Neural cell (in vitro differentiated cells): ENCODE measurements around the gene NFIB. TPM values are rescaled to one million over a fixed set of nuclear protein-coding genes. Genes with fewer than 3 reads are reported as not detected.

Source experiments
- H2AFZ ChIP-seq: fragments of 200-600, 300-800 bp; sonication (generic), shearing (Covaris generic); 2 replicates; pipeline ENCODE4 v1.6.0; 2014; ENCODE audit warnings: low read depth, mild to moderate bottlenecking, antibody characterized with exemption, low read length, moderate library complexity
- H3F3A ChIP-seq: fragments of 200-600 bp; shearing (Covaris generic); 2 replicates; pipeline ENCODE4 v1.6.1; 2016; ENCODE audit warnings: mild to moderate bottlenecking, moderate library complexity, mixed read lengths, antibody characterized with exemption, low read length; ENCODE audit not compliant: insufficient read depth, poor library complexity, severe bottlenecking
- H3K27ac ChIP-seq: fragments of 200-600, 300-800 bp; sonication (generic), shearing (Covaris generic); 2 replicates; pipeline ENCODE4 v1.5.1; 2014; ENCODE audit warnings: mild to moderate bottlenecking, low read length, moderate library complexity
- H3K27me3 ChIP-seq: fragments of 300-800, 200-600 bp; sonication (generic), shearing (Covaris generic); 2 replicates; pipeline ENCODE4 v1.6.0; 2014; ENCODE audit warnings: mild to moderate bottlenecking, low read depth, low read length, moderate library complexity; ENCODE audit not compliant: insufficient read depth
- H3K36me3 ChIP-seq: fragments of 300-800, 200-600 bp; sonication (generic), shearing (Covaris generic); 2 replicates; pipeline ENCODE4 v1.5.1; 2014; ENCODE audit warnings: mild to moderate bottlenecking, antibody characterized with exemption, low read length, moderate library complexity; ENCODE audit not compliant: insufficient read depth
- H3K4me2 ChIP-seq: fragments of 300-800, 200-600 bp; sonication (generic), shearing (Covaris generic); 2 replicates; pipeline ENCODE4 v1.6.0; 2014; ENCODE audit warnings: mild to moderate bottlenecking, low read length
- H3K4me3 ChIP-seq: fragments of 300-800, 200-600 bp; sonication (generic), shearing (Covaris generic); 2 replicates; pipeline ENCODE4 v1.5.1; 2014; ENCODE audit warnings: mild to moderate bottlenecking, low read length, moderate library complexity
- H3K79me2 ChIP-seq: fragments of 200-600 bp; shearing (Covaris generic); replicated peaks from 2 replicates; pipeline ENCODE4 v1.6.0; 2014; ENCODE audit warnings: mild to moderate bottlenecking, low read length, moderate library complexity; ENCODE audit not compliant: insufficient read depth
- H3K9ac ChIP-seq: fragments of 300-800, 200-600 bp; sonication (generic), shearing (Covaris generic); 2 replicates; pipeline ENCODE4 v1.6.1; 2016; ENCODE audit warnings: mild to moderate bottlenecking, low read length, mixed read lengths
- H3K9me2 ChIP-seq: fragments of 200-600 bp; shearing (Covaris generic); 2 replicates; pipeline ENCODE4 v1.6.1; 2016; ENCODE audit warnings: mild to moderate bottlenecking, low read length, mixed read lengths; ENCODE audit not compliant: insufficient read depth
- H3K9me3 ChIP-seq: fragments of 200-600, 300-800 bp; sonication (generic), shearing (Covaris generic); 2 replicates; pipeline ENCODE4 v1.6.1; 2016; ENCODE audit warnings: mild to moderate bottlenecking, mixed run types, low read length, moderate library complexity, mixed read lengths
- H4K20me1 ChIP-seq: fragments of 200-600 bp; shearing (Covaris generic); 2 replicates; pipeline ENCODE4 v1.6.1; 2016; ENCODE audit warnings: mild to moderate bottlenecking, mixed run types; ENCODE audit not compliant: insufficient read depth
- CTCF ChIP-seq: fragments of 450-650 bp; IDR thresholded peaks from 2 replicates; pipeline ENCODE4 v1.5.1; 2014; ENCODE audit warnings: antibody characterized with exemption, mild to moderate bottlenecking, moderate library complexity; ENCODE audit not compliant: poor library complexity, severe bottlenecking
- EP300 ChIP-seq: fragments of 450-650 bp; conservative IDR thresholded peaks from 2 replicates; pipeline ENCODE4 v1.6.1; 2014; ENCODE audit warnings: antibody characterized with exemption, mild to moderate bottlenecking, moderate library complexity; ENCODE audit not compliant: poor library complexity, severe bottlenecking
- EZH2 ChIP-seq: fragments of 200-600, 300-800 bp; shearing (Covaris generic), sonication (generic); IDR thresholded peaks from 2 replicates; pipeline ENCODE4 v1.6.1; 2014; ENCODE audit warnings: antibody characterized with exemption, low read length, borderline replicate concordance, mild to moderate bottlenecking; ENCODE audit not compliant: insufficient read depth, poor library complexity, severe bottlenecking
- MXI1 ChIP-seq: fragments of 450-650 bp; conservative IDR thresholded peaks from 2 replicates; pipeline ENCODE4 v1.6.1; 2014; ENCODE audit warnings: antibody characterized with exemption, mild to moderate bottlenecking; ENCODE audit not compliant: poor library complexity, severe bottlenecking
- POLR2AphosphoS5 ChIP-seq: IDR thresholded peaks from 2 replicates; pipeline ENCODE4 v1.6.1; 2012
- RAD21 ChIP-seq: fragments of 450-650 bp; conservative IDR thresholded peaks from 2 replicates; pipeline ENCODE4 v1.6.1; 2014; ENCODE audit warnings: antibody characterized with exemption, mild to moderate bottlenecking, moderate library complexity
- SMC3 ChIP-seq: fragments of 450-650 bp; conservative IDR thresholded peaks from 2 replicates; pipeline ENCODE4 v1.6.1; 2014; ENCODE audit warnings: antibody characterized with exemption, mild to moderate bottlenecking, moderate library complexity; ENCODE audit not compliant: poor library complexity
- TAF1 ChIP-seq: IDR thresholded peaks from 2 replicates; pipeline ENCODE4 v1.6.1; 2012; ENCODE audit warnings: low read depth
- polyA plus RNA-seq: library from polyadenylated mRNA; depleted of rRNA; stranded (reverse); fragments of >200 nt; gene quantifications from 2 replicates; pipeline ENCODE4 v1.2.3, GENCODE V29; 2014
- TF ChIP-seq, protein P1 (sequence below): IDR thresholded peaks from 2 replicates; pipeline ENCODE4 v1.6.1; 2012; ENCODE audit warnings: borderline replicate concordance

NFIB gene
- polyA plus RNA-seq, 1 donor from 2014 or later, result 0.73 TPM

GRCh38 chr9:14247577-14247976 is 66.4 kb downstream of the NFIB start:
- Histone ChIP-seq H2AFZ (no peak overlapping the region), H3K4me3 (no peak overlapping the region), H3K36me3 (no peaks in the 10 kb centered on the region), H3K9me3 (no peaks in the 10 kb centered on the region), H3K79me2 (no peaks in the 10 kb centered on the region), H3K9ac (no peak overlapping the region), H3K27ac (no peak overlapping the region), H3K4me2 (no peak overlapping the region), H3F3A (no peaks in the 10 kb centered on the region), H3K27me3 (no peaks in the 10 kb centered on the region), H4K20me1 (no peaks in the 10 kb centered on the region), H3K9me2 (no peaks in the 10 kb centered on the region)
- TF ChIP-seq MXI1 (no peak), SMC3 (no peak), EZH2 (no peak), POLR2AphosphoS5 (no peak), RAD21 (no peak), TAF1 (no peak), CTCF (no peak), EP300 (no peak)
- TF ChIP-seq, protein P1, sequence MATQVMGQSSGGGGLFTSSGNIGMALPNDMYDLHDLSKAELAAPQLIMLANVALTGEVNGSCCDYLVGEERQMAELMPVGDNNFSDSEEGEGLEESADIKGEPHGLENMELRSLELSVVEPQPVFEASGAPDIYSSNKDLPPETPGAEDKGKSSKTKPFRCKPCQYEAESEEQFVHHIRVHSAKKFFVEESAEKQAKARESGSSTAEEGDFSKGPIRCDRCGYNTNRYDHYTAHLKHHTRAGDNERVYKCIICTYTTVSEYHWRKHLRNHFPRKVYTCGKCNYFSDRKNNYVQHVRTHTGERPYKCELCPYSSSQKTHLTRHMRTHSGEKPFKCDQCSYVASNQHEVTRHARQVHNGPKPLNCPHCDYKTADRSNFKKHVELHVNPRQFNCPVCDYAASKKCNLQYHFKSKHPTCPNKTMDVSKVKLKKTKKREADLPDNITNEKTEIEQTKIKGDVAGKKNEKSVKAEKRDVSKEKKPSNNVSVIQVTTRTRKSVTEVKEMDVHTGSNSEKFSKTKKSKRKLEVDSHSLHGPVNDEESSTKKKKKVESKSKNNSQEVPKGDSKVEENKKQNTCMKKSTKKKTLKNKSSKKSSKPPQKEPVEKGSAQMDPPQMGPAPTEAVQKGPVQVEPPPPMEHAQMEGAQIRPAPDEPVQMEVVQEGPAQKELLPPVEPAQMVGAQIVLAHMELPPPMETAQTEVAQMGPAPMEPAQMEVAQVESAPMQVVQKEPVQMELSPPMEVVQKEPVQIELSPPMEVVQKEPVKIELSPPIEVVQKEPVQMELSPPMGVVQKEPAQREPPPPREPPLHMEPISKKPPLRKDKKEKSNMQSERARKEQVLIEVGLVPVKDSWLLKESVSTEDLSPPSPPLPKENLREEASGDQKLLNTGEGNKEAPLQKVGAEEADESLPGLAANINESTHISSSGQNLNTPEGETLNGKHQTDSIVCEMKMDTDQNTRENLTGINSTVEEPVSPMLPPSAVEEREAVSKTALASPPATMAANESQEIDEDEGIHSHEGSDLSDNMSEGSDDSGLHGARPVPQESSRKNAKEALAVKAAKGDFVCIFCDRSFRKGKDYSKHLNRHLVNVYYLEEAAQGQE, result no peak

DNA sequence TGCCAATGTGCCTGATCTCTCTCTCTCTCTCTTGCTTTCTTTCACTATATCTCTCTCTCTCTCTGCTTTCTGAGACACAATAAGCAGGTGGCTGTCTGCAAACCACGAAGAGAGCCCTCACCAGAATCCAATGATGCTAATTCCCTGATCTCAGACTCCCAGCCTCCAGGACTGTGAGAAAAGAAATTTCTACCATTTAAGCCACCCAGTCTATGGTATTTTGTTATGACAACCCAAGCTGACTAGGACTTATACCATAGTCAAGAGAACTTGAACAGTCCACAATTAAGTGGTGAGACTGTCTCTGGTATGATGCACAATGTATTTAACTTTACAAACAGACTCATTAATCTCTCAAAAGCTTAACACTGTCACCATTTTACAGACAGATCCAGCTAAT is 67.0 kb downstream of the NFIB start:
- TF ChIP-seq, protein P1, result no peak
- TF ChIP-seq EZH2, result no peak
- TF ChIP-seq SMC3, result no peak
- no peak for TF ChIP-seq MXI1
- TF ChIP-seq CTCF, result no peak
- no peak for TF ChIP-seq RAD21
- TF ChIP-seq TAF1, result no peak
- TF ChIP-seq EP300, result no peak
- no peak for TF ChIP-seq POLR2AphosphoS5
- Histone ChIP-seq H3K27me3 (no peaks in the 10 kb centered on the region), H4K20me1 (no peaks in the 10 kb centered on the region), H3K79me2 (no peaks in the 10 kb centered on the region), H3K9me3 (no peaks in the 10 kb centered on the region), H3K4me2 (no peak overlapping the region), H3F3A (no peaks in the 10 kb centered on the region), H3K36me3 (no peaks in the 10 kb centered on the region), H2AFZ (no peak overlapping the region), H3K27ac (no peak overlapping the region), H3K9ac (no peak overlapping the region), H3K4me3 (no peak overlapping the region), H3K9me2 (no peaks in the 10 kb centered on the region)
